SU-DHL-6 (cell line): ENCODE data around the gene TMPO.

ENCODE experiments used
- CTCF ChIP-seq: fragments of 200-600 bp; sonication (generic); IDR thresholded peaks from one replicate; pipeline ENCODE4 v1.5.1; 2017; ENCODE audit warnings: antibody characterized with exemption, mild to moderate bottlenecking, low read length, moderate library complexity; ENCODE audit not compliant: insufficient read depth, poor library complexity, severe bottlenecking
- EZH2phosphoT487 ChIP-seq: fragments of 200-600 bp; sonication (generic), shearing (Covaris generic); conservative IDR thresholded peaks from 2 replicates; pipeline ENCODE4 v1.6.1; 2018; ENCODE audit warnings: mild to moderate bottlenecking, antibody characterized with exemption, low read length, moderate library complexity, mixed read lengths

- no peak for TF ChIP-seq CTCF
- no peak for TF ChIP-seq EZH2phosphoT487
Measured at GRCh38 chr12:98559666-98560065, 44.3 kb downstream of the TMPO start.
